NT2/D1 (cell line): ENCODE results near the gene PCDH10.

Experiments used
- SUZ12 ChIP-seq: IDR thresholded peaks from 2 replicates; pipeline ENCODE4 v1.6.1; 2011; ENCODE audit not compliant: insufficient read length, insufficient read depth; ENCODE audit errors: extremely low read depth
- YY1 ChIP-seq: IDR thresholded peaks from 2 replicates; pipeline ENCODE4 v1.6.1; 2011; ENCODE audit not compliant: insufficient read length, insufficient read depth
- ZNF274 ChIP-seq: IDR thresholded peaks from 2 replicates; pipeline ENCODE4 v1.6.1; 2011; ENCODE audit warnings: mild to moderate bottlenecking, low read depth, low read length

DNA sequence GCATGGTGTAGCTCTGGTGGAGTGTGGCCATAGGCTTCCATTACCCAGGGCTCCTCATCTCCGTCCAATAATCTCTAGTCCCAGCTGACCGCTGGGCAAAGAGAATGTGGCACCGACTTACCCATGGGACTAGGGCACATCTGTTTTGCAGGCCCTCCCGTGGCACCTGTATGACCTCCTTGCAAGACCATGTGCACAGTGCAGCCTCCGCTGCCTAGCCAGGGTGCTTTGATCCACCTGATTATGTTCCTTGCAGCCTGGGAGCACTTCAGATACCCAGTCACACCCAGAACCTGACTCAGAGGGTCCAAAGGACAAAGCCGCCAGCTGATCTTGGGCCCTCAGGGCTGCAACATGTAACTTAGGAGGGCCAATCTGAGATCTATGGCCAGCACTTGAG, 84.8 kb downstream of the PCDH10 start:
- TF ChIP-seq SUZ12, result no peak
- no peak for TF ChIP-seq ZNF274
- TF ChIP-seq YY1, result no peak
